Endodermal cell (in vitro differentiated cells): ENCODE data around the gene LCA5L. TPM values are rescaled to one million over a fixed set of nuclear protein-coding genes. Genes with fewer than 3 reads are reported as not detected.
A peak's percentile ranks its signal among the peaks of the same experiment; 100 is the strongest.

Experiments used
- DNase-seq: peaks from one replicate; pipeline ENCODE4 v3.0.0-alpha.2; 2017
- H3K27ac ChIP-seq: 2 replicates; pipeline ENCODE4 v1.5.1; 2013; ENCODE audit warnings: mild to moderate bottlenecking, low read depth, low read length, moderate library complexity
- H3K27me3 ChIP-seq: 2 replicates; pipeline ENCODE4 v1.6.1; 2013; ENCODE audit warnings: mild to moderate bottlenecking, low read length, moderate library complexity; ENCODE audit not compliant: insufficient read depth, control insufficient read depth, poor library complexity, severe bottlenecking
- H3K36me3 ChIP-seq: 2 replicates; pipeline ENCODE4 v1.7.0; 2013; ENCODE audit warnings: mild to moderate bottlenecking, low read length, moderate library complexity; ENCODE audit not compliant: control insufficient read depth, insufficient read depth
- H3K4me1 ChIP-seq: one replicate; pipeline ENCODE4 v1.7.0; 2013; ENCODE audit warnings: low read length; ENCODE audit not compliant: control insufficient read depth, insufficient read depth
- H3K4me3 ChIP-seq: 2 replicates; pipeline ENCODE4 v1.5.1; 2013; ENCODE audit warnings: mild to moderate bottlenecking, low read length, moderate library complexity
- H3K9ac ChIP-seq: 2 replicates; pipeline ENCODE4 v1.6.1; 2013; ENCODE audit warnings: mild to moderate bottlenecking, low read length, moderate library complexity; ENCODE audit not compliant: poor library complexity, severe bottlenecking; ENCODE audit errors: extremely low read depth
- H3K9me3 ChIP-seq: 2 replicates; pipeline ENCODE4 v1.6.1; 2013; ENCODE audit warnings: mild to moderate bottlenecking, low read length, moderate library complexity; ENCODE audit not compliant: control insufficient read depth
- H3K27ac Mint-ChIP-seq: 2 replicates; pipeline ENCODE4 v1.8.0; 2020; ENCODE audit warnings: mixed read lengths
- H3K27me3 Mint-ChIP-seq: 2 replicates; pipeline ENCODE4 v1.8.0; 2021; ENCODE audit warnings: mild to moderate bottlenecking, mixed read lengths; ENCODE audit not compliant: insufficient read depth
- H3K36me3 Mint-ChIP-seq: 2 replicates; pipeline ENCODE4 v1.8.0; 2020; ENCODE audit warnings: low read depth, mixed read lengths
- H3K4me1 Mint-ChIP-seq: 2 replicates; pipeline ENCODE4 v1.8.0; 2020; ENCODE audit warnings: mixed read lengths
- H3K4me3 Mint-ChIP-seq: 2 replicates; pipeline ENCODE4 v1.8.0; 2020; ENCODE audit warnings: mild to moderate bottlenecking, moderate library complexity, mixed read lengths
- H3K9me3 Mint-ChIP-seq: 2 replicates; pipeline ENCODE4 v1.8.0; 2020; ENCODE audit warnings: mild to moderate bottlenecking, mixed read lengths
- CTCF ChIP-seq: fragments of 200-600 bp; sonication (generic); conservative IDR thresholded peaks from 2 replicates; pipeline ENCODE4 v1.5.0; 2021; ENCODE audit warnings: antibody characterized with exemption, mild to moderate bottlenecking
- WGBS, 2 experiments: methylation state at CpG; one replicate each; pipeline versions ENCODE4 v1.1.5 to v1.1.7; 2013; ENCODE audit warnings: missing lambda C conversion rate in 2 of 2, mixed read lengths in 1 of 2; ENCODE audit not compliant: insufficient coverage in 1 of 2, insufficient read length in 1 of 2; 5-methylcytosine and 5-hydroxymethylcytosine counted together
- total RNA-seq, 2 donors: library from RNA; stranded (reverse); fragmentation: NEBNext Ultra II Directional in 1 of 2; extraction: Animal tissue kit (Norgen Biotek cat#: 25700) in 1 of 2; gene quantifications; 2 replicates in 1 of 2; 3 replicates in 1 of 2; pipeline ENCODE4 v1.2.1, GENCODE V29; 2021

Gene LCA5L
- total RNA-seq, 2 donors from 2014 or later, result 2.4 to 3.6 TPM

GRCh38 chr21:39392981-39393380, 52.6 kb downstream of the LCA5L start:
- TF ChIP-seq CTCF, result no peak
- H3K4me1 ChIP-seq, result peaks cover 5% of the 10 kb centered on the region
- H3K4me1 Mint-ChIP-seq, result peaks cover 38% of the 10 kb centered on the region
- no peak overlapping the region for H3K27ac Mint-ChIP-seq
- no peaks in the 10 kb centered on the region for H3K27me3 Mint-ChIP-seq
- H3K9ac ChIP-seq, result no peak overlapping the region
- peaks cover 57% of the 10 kb centered on the region for H3K36me3 ChIP-seq
- no peak overlapping the region for H3K4me3 ChIP-seq
- no peak overlapping the region for H3K27ac ChIP-seq
- no peak overlapping the region for H3K4me3 Mint-ChIP-seq
- H3K9me3 Mint-ChIP-seq, result no peaks in the 10 kb centered on the region
- H3K27me3 ChIP-seq, result no peaks in the 10 kb centered on the region
- peaks cover 53% of the 10 kb centered on the region for H3K36me3 Mint-ChIP-seq
- WGBS, 2 experiments, result 94 to 96% methylated on average over 6 to 7 of the region's 7 CpGs
- H3K9me3 ChIP-seq, result no peaks in the 10 kb centered on the region
- no peak for DNase-seq

- WGBS, 2 experiments, result 91 to 94% methylated on average over 15 to 16 of the region's 16 CpGs
- H3K27me3 ChIP-seq, result no peaks in the 10 kb centered on the region
- peak; percentile 81 for DNase-seq
- H3K36me3 Mint-ChIP-seq, result peaks cover 42% of the 10 kb centered on the region
- no peak overlapping the region for H3K4me3 ChIP-seq
- H3K4me3 Mint-ChIP-seq, result no peak overlapping the region
- H3K4me1 Mint-ChIP-seq, result peaks cover 29% of the 10 kb centered on the region
- no peaks in the 10 kb centered on the region for H3K9me3 Mint-ChIP-seq
- H3K27ac ChIP-seq, result no peak overlapping the region
- peak; percentile 61 for TF ChIP-seq CTCF
- H3K27me3 Mint-ChIP-seq, result no peaks in the 10 kb centered on the region
- H3K9me3 ChIP-seq, result no peaks in the 10 kb centered on the region
- H3K9ac ChIP-seq, result no peak overlapping the region
- H3K27ac Mint-ChIP-seq, result peak overlapping the region; percentile 52
- peaks cover 37% of the 10 kb centered on the region for H3K36me3 ChIP-seq
- peaks cover 5% of the 10 kb centered on the region for H3K4me1 ChIP-seq
Measured at GRCh38 chr21:39390212-39390765, 55.3 kb downstream of the LCA5L start.

DNA sequence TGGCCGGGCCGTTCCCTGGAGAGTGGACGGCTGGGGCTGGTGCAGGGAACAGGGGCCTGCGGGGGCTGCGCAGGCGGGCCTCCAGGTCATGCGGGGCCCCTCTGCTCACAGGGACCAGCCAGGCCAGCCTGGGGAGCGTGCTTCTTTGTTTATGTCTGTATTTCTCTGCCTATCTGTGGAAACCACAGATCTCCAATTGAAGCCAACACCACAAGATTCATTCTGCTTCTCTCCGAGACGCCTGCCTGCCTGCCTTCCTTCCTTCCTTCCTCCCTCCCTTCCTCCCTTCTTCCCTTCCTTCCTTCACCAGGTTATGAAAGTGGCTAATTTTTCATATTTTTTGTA, 56.8 kb downstream of the LCA5L start:
- Mint-ChIP-seq H3K36me3 (peaks cover 31% of the 10 kb centered on the region), H3K4me3 (peak overlapping the region; percentile 51), H3K4me1 (peaks cover 29% of the 10 kb centered on the region), H3K27ac (no peak overlapping the region), H3K9me3 (no peaks in the 10 kb centered on the region), H3K27me3 (no peaks in the 10 kb centered on the region)
- no peak for DNase-seq
- Histone ChIP-seq H3K36me3 (peaks cover 26% of the 10 kb centered on the region), H3K4me3 (no peak overlapping the region), H3K4me1 (peaks cover 5% of the 10 kb centered on the region), H3K27me3 (no peaks in the 10 kb centered on the region), H3K9ac (no peak overlapping the region), H3K9me3 (no peaks in the 10 kb centered on the region), H3K27ac (no peak overlapping the region)
- 21 to 35% methylated on average over 5 to 10 of the region's 10 CpGs for WGBS, 2 experiments
- TF ChIP-seq CTCF, result no peak
